Right ventricle myocardium inferior (tissue), 1 donor: ENCODE data around the gene ACSF3. TPM values are rescaled to one million over a fixed set of nuclear protein-coding genes. Genes with fewer than 3 reads are reported as not detected.

Source experiments
- ATAC-seq: fragments of 200-7000 bp; cut with Tn5 transposase; one replicate; pipeline ENCODE4 v1.9.1; 2020; ENCODE audit warnings: mild to moderate bottlenecking, moderate library complexity
- DNase-seq: peaks from one replicate; pipeline ENCODE4 v3.0.0; 2021; ENCODE audit errors: missing footprints
- intact Hi-C: fragments of 100-400 bp; cut with DNase I; formaldehyde crosslinking; loops from one replicate; pipeline ENCODE4 v1.11.0; 2022
- total RNA-seq: library from RNA; stranded (reverse); fragmentation: NEBNext Ultra II Directional; extraction: Animal tissue kit (Norgen Biotek cat#: 25700); gene quantifications from one replicate; pipeline ENCODE4 v1.2.1, GENCODE V29; 2021
- donor health status: DM: no; HTN: yes; CAD: no; lungs with severe emphysema.

ACSF3 gene
- total RNA-seq, 1 donor from 2014 or later = 17.0 TPM

DNA sequence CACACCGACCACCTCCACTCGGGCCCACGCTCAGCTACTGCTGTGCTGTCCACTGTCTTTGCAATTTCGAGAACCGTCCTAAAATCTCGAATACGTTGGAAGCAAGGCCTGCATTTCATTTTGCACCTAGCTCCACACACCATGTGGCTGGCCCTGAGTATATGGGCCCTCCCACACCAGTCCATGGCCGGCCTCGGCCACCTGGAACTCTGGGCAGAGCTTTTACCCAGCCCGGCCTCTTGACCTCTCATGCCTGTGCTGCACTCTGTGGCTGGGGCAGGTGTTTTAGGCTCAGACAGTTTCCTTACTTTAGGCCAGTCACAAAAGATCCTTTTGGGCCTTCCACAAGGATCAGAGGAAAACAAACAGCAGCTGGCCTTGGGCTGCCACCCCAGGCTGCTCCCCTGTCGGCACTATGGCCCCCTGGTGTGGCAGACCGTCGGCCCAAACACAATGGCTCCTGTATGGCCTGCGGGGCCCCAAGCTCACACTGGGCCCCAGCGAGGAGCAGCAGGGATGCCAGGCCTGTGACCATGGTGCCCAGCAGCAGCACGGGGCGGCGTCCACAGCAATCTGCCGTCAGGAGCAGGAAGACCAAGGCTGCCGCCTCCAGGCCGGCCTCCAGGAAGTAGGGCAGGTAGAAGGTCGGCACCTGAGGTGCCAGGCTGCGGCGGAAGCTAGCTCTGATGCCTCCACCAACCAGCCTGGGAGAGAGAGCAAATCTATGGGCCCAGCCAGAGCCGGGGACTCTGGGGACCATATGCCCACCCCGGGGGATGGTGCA, 104.2 kb downstream of the ACSF3 start:
- no peak for ATAC-seq
- intact Hi-C loops = no loop called here
- DNase-seq = peak; percentile 59

DNA sequence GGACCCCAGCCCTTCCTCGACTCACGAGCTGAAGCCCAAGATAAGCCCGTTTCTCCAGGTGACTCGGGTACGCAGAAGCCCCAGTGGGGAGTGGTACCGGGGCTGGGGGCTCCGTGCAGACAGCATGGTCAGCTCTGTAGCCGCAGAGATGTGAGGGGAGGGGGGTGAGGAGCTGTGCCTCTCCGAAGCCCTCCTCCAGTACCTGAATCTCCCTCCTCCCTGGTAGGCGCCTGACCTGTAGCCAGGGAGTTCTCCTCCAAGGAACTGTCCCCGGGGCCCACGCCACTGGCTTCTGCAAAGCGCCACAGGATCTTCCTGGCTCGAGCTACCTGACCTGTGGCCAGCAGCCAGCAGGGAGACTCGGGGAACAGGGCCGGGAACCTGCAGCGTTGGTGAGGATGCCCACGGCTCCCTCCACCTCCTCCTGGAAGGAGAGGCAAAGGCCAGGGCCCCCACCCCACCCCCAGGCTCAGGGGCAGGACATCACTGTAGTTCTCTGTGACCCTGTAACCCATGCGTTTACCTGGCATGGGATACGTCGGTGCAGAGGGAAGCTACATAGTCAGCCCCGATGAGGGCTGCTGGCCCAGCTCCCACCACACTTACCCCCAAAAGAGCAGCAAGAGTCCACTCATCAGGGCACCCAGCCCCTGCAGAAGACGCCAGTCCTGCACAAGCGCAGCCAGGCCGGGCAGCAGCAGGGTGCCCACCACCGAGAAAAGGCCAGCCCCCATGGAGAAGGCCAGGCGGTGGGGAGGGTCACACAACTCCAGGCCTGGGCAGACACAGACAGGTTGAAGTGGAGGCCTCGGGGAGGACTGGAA, 105.0 kb downstream of the ACSF3 start:
- intact Hi-C loops = no loop called here
- DNase-seq (peak; percentile 53), ATAC-seq (no peak)

DNA sequence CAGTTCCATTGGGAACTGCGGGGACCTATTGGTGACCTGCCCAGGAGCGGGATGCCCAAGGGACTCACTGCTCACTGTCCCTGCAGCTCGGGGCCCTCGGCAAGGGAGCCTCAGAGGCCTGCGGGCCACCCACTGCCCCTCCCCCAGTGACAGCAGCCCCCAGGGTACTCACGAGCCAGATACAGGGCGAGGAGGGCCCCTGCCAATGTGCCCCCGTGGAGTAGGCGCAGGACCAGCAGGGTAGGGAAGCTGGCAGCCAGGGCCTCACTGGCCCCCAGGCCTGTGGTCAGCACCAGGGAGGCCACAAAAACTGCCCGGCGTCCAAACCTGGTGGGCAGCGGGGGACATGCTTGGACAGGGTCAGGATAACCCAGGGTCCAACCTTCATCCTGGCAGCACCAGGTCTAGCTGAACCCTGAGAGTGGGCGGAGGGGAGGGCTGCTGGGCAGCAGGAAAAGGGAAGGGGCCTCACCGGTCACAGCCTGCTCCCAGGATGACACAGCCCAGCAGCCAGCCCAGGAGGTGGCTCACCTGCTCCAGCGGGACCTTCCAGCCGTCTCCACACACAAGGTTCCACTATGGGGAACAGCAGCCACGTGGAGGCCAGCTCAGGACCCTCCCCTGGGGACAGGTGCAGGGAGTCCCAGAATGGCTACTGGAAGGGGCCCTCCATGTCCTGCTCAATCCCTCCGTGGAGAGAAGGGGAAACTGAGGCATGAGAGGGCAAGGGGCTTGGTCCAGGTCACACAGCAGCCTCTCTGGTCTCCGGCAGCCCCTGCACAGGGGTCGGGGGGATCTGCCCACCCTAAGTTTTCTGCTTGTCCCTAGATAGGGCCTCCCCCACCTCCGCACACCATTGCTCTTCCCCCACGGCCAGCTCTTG, 105.8 kb downstream of the ACSF3 start:
- ATAC-seq (no peak), DNase-seq (peak; percentile 32)
- intact Hi-C loops = no loop called here

DNA sequence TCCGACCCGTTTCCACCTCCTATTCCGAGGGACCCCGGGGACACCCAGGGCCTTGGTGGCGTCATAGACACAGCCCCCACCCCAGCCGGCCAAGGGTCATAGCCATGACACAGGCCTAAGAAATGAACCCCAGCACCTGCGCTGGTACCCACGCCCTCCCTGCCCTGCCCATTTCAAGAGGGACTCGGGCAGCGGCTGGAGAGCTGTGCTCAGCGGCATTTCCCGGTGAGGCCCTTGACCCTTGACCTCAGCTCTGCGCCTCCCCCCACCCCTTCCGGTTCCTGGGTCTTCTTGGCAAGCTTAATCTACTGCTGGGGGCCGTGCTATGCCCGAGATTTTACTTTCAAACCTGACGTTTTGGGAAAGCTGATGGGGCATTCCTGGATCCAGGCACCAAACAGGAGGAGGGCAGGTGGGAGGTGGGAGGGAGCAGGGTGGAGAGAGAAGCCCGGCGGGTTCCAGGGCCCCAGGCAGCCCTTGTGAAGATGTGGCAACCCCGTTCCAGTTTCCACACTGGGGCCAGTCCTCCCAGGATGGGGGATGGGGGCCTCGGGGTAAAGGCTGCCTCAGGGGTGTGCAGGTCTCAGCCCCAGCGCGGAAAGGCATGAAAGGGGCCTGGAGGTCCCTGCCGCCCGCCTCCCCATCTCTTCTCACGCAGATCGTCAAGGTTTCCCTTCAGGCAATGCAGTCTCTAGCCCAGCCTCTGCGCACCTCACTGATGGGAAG, 106.6 kb downstream of the ACSF3 start, which contains the start of gene SLC22A31:
TSS of gene SLC22A31 (minus strand) at position 414 of the 726 bp plus-strand sequence. CDS start at position 378, 36 bp downstream.
- intact Hi-C loops = no loop called here
- peak; percentile 41 for DNase-seq
- no peak for ATAC-seq

DNA sequence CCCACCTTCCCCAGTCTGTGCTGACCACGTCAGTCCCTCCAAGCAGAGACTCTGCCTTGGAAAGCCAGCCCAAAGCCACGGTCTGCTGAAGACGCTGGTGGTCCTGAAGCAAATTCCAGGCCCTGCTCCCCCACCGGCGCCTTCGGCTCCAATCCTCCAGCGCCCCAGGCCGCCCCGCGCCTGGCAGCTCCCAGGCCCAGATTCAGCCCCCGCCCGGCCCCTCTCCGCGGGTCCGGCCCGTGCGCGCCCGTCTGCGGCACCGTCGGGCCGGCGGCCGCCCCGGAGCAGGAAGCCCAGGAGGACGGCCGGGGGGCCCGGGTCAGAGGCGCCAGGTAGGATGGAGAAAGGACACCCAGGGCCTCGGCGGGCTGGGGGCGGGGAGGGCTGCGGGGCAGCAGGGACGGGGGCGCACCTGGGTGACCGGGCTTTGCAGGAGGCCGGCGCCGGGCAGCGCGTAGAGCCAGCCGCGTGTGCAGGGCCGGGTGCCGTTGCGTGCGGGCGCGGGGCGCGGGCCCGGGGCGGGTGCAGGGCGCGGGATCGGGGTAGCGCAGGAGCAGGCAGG, 107.3 kb downstream of the ACSF3 start:
- intact Hi-C loops = no loop called here
- DNase-seq = peak; percentile 46
- no peak for ATAC-seq

DNA sequence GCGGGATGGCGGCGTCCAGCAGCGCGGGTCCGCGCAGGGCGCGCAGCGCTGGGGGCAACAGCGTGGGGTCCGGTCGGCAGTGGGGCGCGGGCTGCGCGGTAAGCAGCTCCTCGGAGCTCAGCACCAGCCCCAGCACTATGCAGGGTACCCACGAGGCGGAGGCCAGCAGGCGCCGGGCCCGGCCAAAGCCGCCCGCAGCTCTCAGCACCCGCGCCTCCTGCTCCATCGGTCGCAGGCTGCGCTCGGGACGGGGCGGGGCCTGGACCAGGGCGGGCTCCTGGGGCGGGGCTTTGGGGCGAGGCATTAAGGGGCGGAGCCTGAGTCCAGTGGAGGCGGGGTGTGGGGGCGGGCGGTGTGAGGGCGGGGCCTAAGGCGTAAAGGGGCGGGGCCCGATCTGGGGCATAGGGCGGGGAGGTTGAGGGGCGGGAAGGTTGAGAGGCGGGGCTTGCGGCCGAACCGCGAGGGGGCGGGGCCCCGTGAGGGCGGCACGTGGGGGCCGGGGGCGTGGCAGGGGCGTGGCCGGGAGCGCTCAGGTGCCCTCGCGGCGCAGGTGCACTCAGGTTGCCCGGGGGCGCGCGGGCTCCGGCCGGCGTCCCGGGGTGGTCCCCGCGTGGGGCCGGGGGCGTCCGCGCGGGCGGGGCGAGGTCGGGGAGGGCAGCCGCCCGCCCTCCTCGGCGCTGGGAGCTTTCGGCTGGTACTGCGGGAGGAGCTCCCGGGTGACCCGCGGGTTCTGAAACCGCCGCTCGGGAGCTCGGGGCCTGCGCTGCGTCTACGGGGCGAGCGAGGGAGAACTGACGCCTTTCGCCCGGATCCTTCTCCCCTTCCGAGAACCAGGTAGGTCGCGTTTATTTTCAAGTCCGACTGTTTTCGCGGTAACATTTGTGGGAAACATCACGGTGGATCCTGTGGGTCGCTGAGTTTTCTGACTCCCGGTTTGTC, 108.1 kb downstream of the ACSF3 start:
- ATAC-seq = peak; percentile 84
- intact Hi-C loops = no loop called here
- DNase-seq = no peak

DNA sequence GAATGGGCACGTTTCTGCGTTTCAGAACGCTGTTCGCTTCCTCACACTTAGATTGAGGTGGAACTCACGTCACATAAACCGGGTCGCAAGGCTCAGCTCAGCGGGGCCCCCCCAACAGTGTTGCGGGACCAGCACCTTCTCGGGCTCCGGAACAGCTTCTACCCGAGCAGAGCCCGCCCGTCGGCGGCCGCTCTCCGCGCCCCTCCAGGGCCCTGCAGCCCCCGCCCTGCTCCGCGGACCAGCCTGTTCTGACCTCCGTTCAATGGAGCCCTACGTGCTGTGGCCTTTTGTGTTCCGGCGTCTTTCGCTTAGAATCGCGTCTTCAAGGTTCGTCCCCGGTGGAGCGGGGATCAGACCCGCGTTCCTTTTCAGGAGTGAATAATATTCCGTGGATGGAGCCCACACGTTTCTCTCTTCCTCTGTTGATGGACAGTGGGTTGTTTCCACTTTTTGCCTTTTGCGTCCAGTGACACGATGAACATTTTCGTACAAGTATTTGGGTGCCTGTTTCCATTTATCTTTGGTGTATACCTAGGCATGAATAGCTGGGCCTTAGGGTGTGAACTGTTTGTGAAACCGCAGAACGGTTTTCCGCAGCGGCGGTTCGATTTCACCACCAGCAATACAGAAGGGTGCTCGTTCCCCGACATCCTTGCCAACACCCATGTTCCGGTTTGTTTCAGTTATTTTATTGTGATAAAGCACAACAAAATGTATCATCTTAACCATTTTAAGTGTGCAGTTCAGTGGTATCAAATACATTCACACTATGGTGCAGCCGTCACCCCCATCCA, 109.0 kb downstream of the ACSF3 start:
- DNase-seq (no peak), ATAC-seq (no peak)
- intact Hi-C loops = no loop called here

Other genes with a start within 250 kb of the ACSF3 start
- 15.8 TPM for gene GALNS, start 236.9 kb upstream of the ACSF3 start, total RNA-seq
- gene TRAPPC2L, start 236.7 kb upstream of the ACSF3 start, total RNA-seq = 58.7 TPM
- gene PABPN1L, start 227.2 kb upstream of the ACSF3 start, total RNA-seq = not detected
- 11.1 TPM for gene CBFA2T3, start 116.6 kb upstream of the ACSF3 start, total RNA-seq
- not detected for gene CDH15, start 77.9 kb downstream of the ACSF3 start, total RNA-seq
- not detected for gene SLC22A31, start 106.7 kb downstream of the ACSF3 start, total RNA-seq
- gene ZNF778, start 123.9 kb downstream of the ACSF3 start, total RNA-seq = 6.9 TPM